H1 (cell line): ENCODE measurements around the gene RIOK3. TPM values are rescaled to one million over a fixed set of nuclear protein-coding genes. Genes with fewer than 3 reads are reported as not detected.

Experiments used
- CTCF ChIA-PET: fragments of 300-600 bp; sonication (Branson Sonifier 250); formaldehyde crosslinking; loops from one replicate; lab custom pipeline; 2021; ENCODE audit not compliant: partially characterized antibody; lab: Charles Lee
- POLR2A ChIA-PET: fragments of 300-600 bp; sonication (Branson Sonifier 250); formaldehyde crosslinking; loops from one replicate; lab custom pipeline; 2021; ENCODE audit warnings: inconsistent platforms; ENCODE audit not compliant: partially characterized antibody; lab: Charles Lee
- DNase-seq, 2 experiments: peaks; one replicate each; pipeline versions ENCODE4 v3.0.0 to v3.0.0-alpha.2; 2010 to 2022; ENCODE audit warnings: low spot score in 2 of 2, low read depth in 1 of 2, mixed read lengths in 1 of 2
- FAIRE-seq: peaks from 2 replicates; lab custom pipeline; 2011; peaks lifted over from hg19 to GRCh38; lab: Jason Lieb, UNC
- H2AFZ ChIP-seq: 2 replicates; pipeline ENCODE4 v1.8.1; 2012; ENCODE audit warnings: low read length, inconsistent platforms
- H2AK5ac ChIP-seq: 2 replicates; pipeline ENCODE4 v1.6.1; 2013; ENCODE audit warnings: low read depth, low read length
- H2BK120ac ChIP-seq: replicated peaks from 2 replicates; pipeline ENCODE3; 2013; ENCODE audit warnings: low read depth, low read length, inconsistent platforms
- H2BK12ac ChIP-seq: 2 replicates; pipeline ENCODE4 v1.6.1; 2013; ENCODE audit warnings: low read depth, low read length
- H2BK15ac ChIP-seq: 2 replicates; pipeline ENCODE4 v1.6.1; 2013; ENCODE audit warnings: low read length
- H2BK20ac ChIP-seq: 2 replicates; pipeline ENCODE4 v1.6.1; 2013; ENCODE audit warnings: low read length
- H2BK5ac ChIP-seq: 2 replicates; pipeline ENCODE4 v1.6.1; 2013; ENCODE audit warnings: low read depth, low read length
- H3K14ac ChIP-seq: 2 replicates; pipeline ENCODE4 v1.6.1; 2013; ENCODE audit warnings: inconsistent platforms; ENCODE audit not compliant: insufficient read length
- H3K18ac ChIP-seq: 2 replicates; pipeline ENCODE4 v1.6.1; 2013; ENCODE audit warnings: low read length; ENCODE audit errors: extremely low read depth
- H3K23ac ChIP-seq: 2 replicates; pipeline ENCODE4 v1.6.1; 2013; ENCODE audit warnings: inconsistent platforms; ENCODE audit not compliant: insufficient read length
- H3K23me2 ChIP-seq: 2 replicates; pipeline ENCODE4 v1.6.1; 2013; ENCODE audit warnings: low read depth, low read length
- H3K27ac ChIP-seq: 2 replicates; pipeline ENCODE4 v1.6.1; 2011; ENCODE audit warnings: low read depth, low read length, inconsistent platforms
- H3K27me3 ChIP-seq, 4 experiments: replicated peaks in 1 of 4; 1 replicate in 1 of 4; 2 replicates in 3 of 4; pipeline versions ENCODE4 v1.6.1 to v1.8.1; 2011 to 2013; ENCODE audit warnings: low read length in 3 of 4, mild to moderate bottlenecking in 3 of 4, inconsistent platforms in 2 of 4, mixed read lengths in 2 of 4, moderate library complexity in 1 of 4; ENCODE audit not compliant: control insufficient read depth in 3 of 4, insufficient read depth in 3 of 4; ENCODE audit errors: extremely low read depth in 1 of 4
- H3K36me3 ChIP-seq, 4 experiments: 2 replicates each; pipeline versions ENCODE4 v1.6.1 to v1.8.1; 2011 to 2013; ENCODE audit warnings: mild to moderate bottlenecking in 4 of 4, low read length in 3 of 4, moderate library complexity in 2 of 4, control low read depth in 1 of 4, inconsistent platforms in 1 of 4; ENCODE audit not compliant: insufficient read depth in 4 of 4, control insufficient read depth in 2 of 4
- H3K4ac ChIP-seq: replicated peaks from 2 replicates; pipeline ENCODE3; 2013; ENCODE audit warnings: low read length, low read depth, mixed read lengths, inconsistent platforms; ENCODE audit not compliant: insufficient read length
- H3K4me1 ChIP-seq, 4 experiments: replicated peaks in 1 of 4; 1 replicate in 1 of 4; 2 replicates in 3 of 4; pipeline versions ENCODE4 v1.6.1 to v1.8.1; 2011 to 2013; ENCODE audit warnings: low read length in 3 of 4, inconsistent platforms in 2 of 4, mixed read lengths in 1 of 4; ENCODE audit not compliant: insufficient read depth in 4 of 4, control insufficient read depth in 3 of 4
- H3K4me2 ChIP-seq, 2 experiments: 2 replicates each; pipeline versions ENCODE4 v1.6.1 to v1.8.1; 2011 to 2013; ENCODE audit warnings: low read depth in 2 of 2, low read length in 2 of 2, control low read depth in 1 of 2, inconsistent platforms in 1 of 2, mild to moderate bottlenecking in 1 of 2; ENCODE audit not compliant: insufficient read depth in 1 of 2
- H3K4me3 ChIP-seq, 4 experiments: fragments of 200-600, 300-600 bp in 1 of 4; sonication (generic), shearing (Covaris generic), sonication (Bioruptor Twin) in 1 of 4; 2 replicates each; pipeline versions ENCODE4 v1.5.1 to v1.8.1; 2011 to 2016; ENCODE audit warnings: low read length in 4 of 4, low read depth in 3 of 4, control low read depth in 2 of 4, inconsistent platforms in 2 of 4, mild to moderate bottlenecking in 2 of 4, mixed read lengths in 1 of 4, moderate library complexity in 1 of 4; ENCODE audit not compliant: insufficient read depth in 2 of 4; ENCODE audit errors: extremely low read depth in 1 of 4
- H3K56ac ChIP-seq: replicated peaks from 2 replicates; pipeline ENCODE3; 2013; ENCODE audit warnings: low read depth, mild to moderate bottlenecking, mixed read lengths, low read length, inconsistent platforms; ENCODE audit not compliant: insufficient read length
- H3K79me1 ChIP-seq: 2 replicates; pipeline ENCODE4 v1.6.1; 2013; ENCODE audit warnings: low read depth, low read length, control low read depth
- H3K79me2 ChIP-seq, 2 experiments: 2 replicates each; pipeline versions ENCODE4 v1.6.1 to v1.8.1; 2012 to 2013; ENCODE audit warnings: low read length in 2 of 2, mild to moderate bottlenecking in 2 of 2, inconsistent platforms in 1 of 2; ENCODE audit not compliant: insufficient read depth in 2 of 2, control insufficient read depth in 1 of 2
- H3K9ac ChIP-seq, 4 experiments: replicated peaks in 1 of 4; 1 replicate in 1 of 4; 2 replicates in 3 of 4; pipeline versions ENCODE4 v1.6.1 to v1.8.1; 2011 to 2013; ENCODE audit warnings: low read depth in 3 of 4, low read length in 3 of 4, control low read depth in 2 of 4, mild to moderate bottlenecking in 2 of 4, moderate library complexity in 2 of 4, inconsistent platforms in 1 of 4; ENCODE audit errors: extremely low read depth in 1 of 4
- H3K9me3 ChIP-seq, 2 experiments: 2 replicates each; pipeline versions ENCODE4 v1.6.1 to v1.8.1; 2012 to 2013; ENCODE audit warnings: mild to moderate bottlenecking in 2 of 2, moderate library complexity in 2 of 2, control low read depth in 1 of 2, inconsistent platforms in 1 of 2, low read depth in 1 of 2, low read length in 1 of 2, mixed read lengths in 1 of 2; ENCODE audit not compliant: insufficient read depth in 2 of 2
- H4K20me1 ChIP-seq, 2 experiments: replicated peaks in 1 of 2; 2 replicates each; pipeline versions ENCODE3 to v1.8.1; 2011 to 2013; ENCODE audit warnings: inconsistent platforms in 2 of 2, low read length in 2 of 2, mild to moderate bottlenecking in 1 of 2; ENCODE audit not compliant: insufficient read depth in 2 of 2, control insufficient read depth in 1 of 2
- H4K5ac ChIP-seq: 2 replicates; pipeline ENCODE4 v1.6.1; 2013; ENCODE audit warnings: low read length, low read depth, mixed read lengths, inconsistent platforms; ENCODE audit not compliant: insufficient read length
- H4K8ac ChIP-seq: 2 replicates; pipeline ENCODE4 v1.8.0; 2013; ENCODE audit warnings: mild to moderate bottlenecking, moderate library complexity, low read length, inconsistent platforms; ENCODE audit not compliant: insufficient read depth; ENCODE audit errors: extremely low read depth
- H4K91ac ChIP-seq: replicated peaks from 2 replicates; pipeline ENCODE3; 2013; ENCODE audit warnings: low read length, mixed read lengths, inconsistent platforms; ENCODE audit not compliant: insufficient read length
- BACH1 ChIP-seq: IDR thresholded peaks from 2 replicates; pipeline ENCODE4 v1.6.1; 2012; ENCODE audit warnings: low read length, improper control_type of control experiment
- CHD2 ChIP-seq: IDR thresholded peaks from 2 replicates; pipeline ENCODE4 v1.6.1; 2012; ENCODE audit warnings: low read length, improper control_type of control experiment
- HDAC6 ChIP-seq: IDR thresholded peaks from one replicate; pipeline ENCODE4 v1.7.1; 2012; ENCODE audit warnings: low read depth, mild to moderate bottlenecking, inconsistent platforms, low read length, moderate library complexity
- RXRA ChIP-seq: IDR thresholded peaks from 2 replicates; pipeline ENCODE4 v1.6.1; 2011; ENCODE audit warnings: low read depth, mild to moderate bottlenecking, low read length, moderate library complexity; ENCODE audit not compliant: insufficient read depth
- SUZ12 ChIP-seq: fragments of 200-600 bp; sonication (generic); IDR thresholded peaks from 2 replicates; pipeline ENCODE4 v1.6.1; 2012; ENCODE audit warnings: mild to moderate bottlenecking, inconsistent platforms, low read length, moderate library complexity, mixed read lengths
- TEAD4 ChIP-seq: IDR thresholded peaks from 2 replicates; pipeline ENCODE4 v1.6.1; 2012; ENCODE audit warnings: low read depth, low read length, inconsistent platforms, mixed read lengths
- WGBS, 2 experiments: shearing (Covaris generic) in 1 of 2; methylation state at CpG; one replicate each; pipeline versions ENCODE4 v1.1.6 to v1.1.7; 2013 to 2015; ENCODE audit warnings: low lambda C conversion rate in 2 of 2, mixed read lengths in 2 of 2, inconsistent platforms in 1 of 2, low coverage in 1 of 2, missing lambda C conversion rate in 1 of 2; ENCODE audit not compliant: insufficient replicate concordance in 2 of 2, insufficient coverage in 1 of 2, insufficient read length in 1 of 2; ENCODE audit errors: extremely low coverage in 1 of 2, missing lambda C conversion rate in 1 of 2; 5-methylcytosine and 5-hydroxymethylcytosine counted together
- polyA plus RNA-seq, 7 experiments: library from polyadenylated mRNA; depleted of rRNA in 3 of 7; stranded (reverse) in 5 of 7; unstranded in 2 of 7; fragments of >200 nt in 5 of 7; fragments of 200-250 nt in 2 of 7; gene quantifications; 1 replicate in 5 of 7; 2 replicates in 1 of 7; 4 replicates in 1 of 7; pipeline versions ENCODE4 v1.2.1 to v1.2.3, GENCODE V29; 2011 to 2013; ENCODE audit warnings: missing spikeins in 2 of 7, mixed read lengths in 2 of 7
- total RNA-seq: library from RNA; stranded (reverse); fragmentation: NEBNext Ultra II Directional; extraction: Animal tissue kit (Norgen Biotek cat#: 25700); gene quantifications from 2 replicates; pipeline ENCODE4 v1.2.1, GENCODE V29; 2021
- TF ChIP-seq, protein P1 (sequence below): IDR thresholded peaks from 2 replicates; pipeline ENCODE4 v1.6.1; 2012; ENCODE audit warnings: low read length, inconsistent platforms
- TF ChIP-seq, protein P2 (sequence below): IDR thresholded peaks from 2 replicates; pipeline ENCODE4 v1.6.1; 2011; ENCODE audit warnings: low read length, improper control_type of control experiment
- TF ChIP-seq, protein P3 (sequence below), 3 experiments: IDR thresholded peaks; 1 replicate in 2 of 3; 2 replicates in 1 of 3; pipeline versions ENCODE4 v1.5.1 to v1.6.1; 2011; ENCODE audit warnings: low read length in 3 of 3, mild to moderate bottlenecking in 3 of 3, inconsistent platforms in 2 of 3, low read depth in 1 of 3, moderate library complexity in 1 of 3; ENCODE audit not compliant: insufficient read depth in 1 of 3; ENCODE audit errors: control extremely low read depth in 1 of 3

The RIOK3 gene
- total and polyA plus RNA-seq, 2 of the 8 experiments (the other 6 are each of a cell fraction or from before 2014, with no cell fraction given): 7.5 to 24.3 TPM

DNA sequence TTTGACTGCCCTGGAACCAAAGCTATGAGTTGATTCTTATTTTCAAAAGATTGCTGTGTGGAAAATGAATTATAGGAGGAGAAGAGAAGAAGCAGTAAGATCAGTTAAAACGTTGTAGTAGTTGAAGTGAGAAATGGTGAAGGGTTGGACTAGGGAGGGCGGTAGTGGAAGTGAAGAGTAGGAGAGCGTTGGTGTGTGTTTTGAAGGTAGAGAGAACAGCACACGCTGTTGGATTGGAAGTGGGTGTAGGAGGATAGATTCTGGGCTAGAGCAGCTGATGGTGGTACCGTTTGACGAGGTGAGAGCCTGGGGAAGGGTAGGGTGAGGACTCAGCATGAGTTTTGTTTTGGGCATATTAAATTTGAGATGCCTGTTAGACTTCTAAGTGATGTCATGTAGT is 18.4 kb downstream of the RIOK3 start:
- Histone ChIP-seq H2AK5ac (no peak overlapping the region), H2BK20ac (no peak overlapping the region), H2BK120ac (no peak overlapping the region), H3K9ac (no peak overlapping the region), H3K4me1 (no peaks in the 10 kb centered on the region), H2BK15ac (no peak overlapping the region), H3K23me2 (no peaks in the 10 kb centered on the region; the same call in 1 of the 2 replicates), H3K23ac (no peak overlapping the region), H2BK12ac (no peak overlapping the region), H3K27me3 (no peaks in the 10 kb centered on the region), H3K18ac (no peak overlapping the region), H4K20me1 (peaks cover 2 to 3% of the 10 kb centered on the region in 2 experiments), H3K56ac (no peak overlapping the region), H3K27ac (no peak overlapping the region), H3K36me3 (peaks cover 8 to 60% (median 22%) of the 10 kb centered on the region in 4 experiments; a peak in 7 of 8 replicates), H4K91ac (no peak overlapping the region), H3K79me1 (no peaks in the 10 kb centered on the region), H3K4me2 (no peak overlapping the region), H3K4ac (no peak overlapping the region), H3K9me3 (no peaks in the 10 kb centered on the region), H2BK5ac (no peak overlapping the region), H3K79me2 (no peaks in the 10 kb centered on the region), H4K8ac (no peak overlapping the region), H3K14ac (no peak overlapping the region), H3K4me3 (no peak overlapping the region), H2AFZ (no peak overlapping the region), H4K5ac (no peak overlapping the region)
- 93 to 100% methylated on average over 4 to 6 of the region's 6 CpGs for WGBS, 2 experiments
- DNase-seq: no peak
- POLR2A ChIA-PET: no interaction called here
- CTCF ChIA-PET: interaction anchor here (0.6 to 1.3 kb wide), 3 partner anchors 22 to 1594 kb away, joined by 3 to 5 read pairs (median 3); no protein-coding TSS in a partner anchor
- no peak for FAIRE-seq
- TF ChIP-seq TEAD4 (no peak), RXRA (no peak), BACH1 (no peak), HDAC6 (no peak), SUZ12 (no peak), CHD2 (no peak)
- TF ChIP-seq, protein P1, sequence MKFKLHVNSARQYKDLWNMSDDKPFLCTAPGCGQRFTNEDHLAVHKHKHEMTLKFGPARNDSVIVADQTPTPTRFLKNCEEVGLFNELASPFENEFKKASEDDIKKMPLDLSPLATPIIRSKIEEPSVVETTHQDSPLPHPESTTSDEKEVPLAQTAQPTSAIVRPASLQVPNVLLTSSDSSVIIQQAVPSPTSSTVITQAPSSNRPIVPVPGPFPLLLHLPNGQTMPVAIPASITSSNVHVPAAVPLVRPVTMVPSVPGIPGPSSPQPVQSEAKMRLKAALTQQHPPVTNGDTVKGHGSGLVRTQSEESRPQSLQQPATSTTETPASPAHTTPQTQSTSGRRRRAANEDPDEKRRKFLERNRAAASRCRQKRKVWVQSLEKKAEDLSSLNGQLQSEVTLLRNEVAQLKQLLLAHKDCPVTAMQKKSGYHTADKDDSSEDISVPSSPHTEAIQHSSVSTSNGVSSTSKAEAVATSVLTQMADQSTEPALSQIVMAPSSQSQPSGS: no peak
- TF ChIP-seq, protein P2, sequence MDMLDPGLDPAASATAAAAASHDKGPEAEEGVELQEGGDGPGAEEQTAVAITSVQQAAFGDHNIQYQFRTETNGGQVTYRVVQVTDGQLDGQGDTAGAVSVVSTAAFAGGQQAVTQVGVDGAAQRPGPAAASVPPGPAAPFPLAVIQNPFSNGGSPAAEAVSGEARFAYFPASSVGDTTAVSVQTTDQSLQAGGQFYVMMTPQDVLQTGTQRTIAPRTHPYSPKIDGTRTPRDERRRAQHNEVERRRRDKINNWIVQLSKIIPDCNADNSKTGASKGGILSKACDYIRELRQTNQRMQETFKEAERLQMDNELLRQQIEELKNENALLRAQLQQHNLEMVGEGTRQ: no peak
- TF ChIP-seq, protein P3, sequence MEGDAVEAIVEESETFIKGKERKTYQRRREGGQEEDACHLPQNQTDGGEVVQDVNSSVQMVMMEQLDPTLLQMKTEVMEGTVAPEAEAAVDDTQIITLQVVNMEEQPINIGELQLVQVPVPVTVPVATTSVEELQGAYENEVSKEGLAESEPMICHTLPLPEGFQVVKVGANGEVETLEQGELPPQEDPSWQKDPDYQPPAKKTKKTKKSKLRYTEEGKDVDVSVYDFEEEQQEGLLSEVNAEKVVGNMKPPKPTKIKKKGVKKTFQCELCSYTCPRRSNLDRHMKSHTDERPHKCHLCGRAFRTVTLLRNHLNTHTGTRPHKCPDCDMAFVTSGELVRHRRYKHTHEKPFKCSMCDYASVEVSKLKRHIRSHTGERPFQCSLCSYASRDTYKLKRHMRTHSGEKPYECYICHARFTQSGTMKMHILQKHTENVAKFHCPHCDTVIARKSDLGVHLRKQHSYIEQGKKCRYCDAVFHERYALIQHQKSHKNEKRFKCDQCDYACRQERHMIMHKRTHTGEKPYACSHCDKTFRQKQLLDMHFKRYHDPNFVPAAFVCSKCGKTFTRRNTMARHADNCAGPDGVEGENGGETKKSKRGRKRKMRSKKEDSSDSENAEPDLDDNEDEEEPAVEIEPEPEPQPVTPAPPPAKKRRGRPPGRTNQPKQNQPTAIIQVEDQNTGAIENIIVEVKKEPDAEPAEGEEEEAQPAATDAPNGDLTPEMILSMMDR (IDR thresholded peaks at IDR 0.05; ENCODE audit: control extremely low read depth in 1 of 3, insufficient read depth in 1 of 3, low read depth in 1 of 3, low read length in 3 of 3): no peak
